ENCODE measurements around the gene RPL7A. TPM values are rescaled to one million over a fixed set of nuclear protein-coding genes. Genes with fewer than 3 reads are reported as not detected.

RPL7A gene
- total and polyA plus RNA-seq, 2 of the 13 experiments (the other 11 are each of a cell fraction or from before 2014, with no cell fraction given), result 2,401 to 2,938 TPM

DNA sequence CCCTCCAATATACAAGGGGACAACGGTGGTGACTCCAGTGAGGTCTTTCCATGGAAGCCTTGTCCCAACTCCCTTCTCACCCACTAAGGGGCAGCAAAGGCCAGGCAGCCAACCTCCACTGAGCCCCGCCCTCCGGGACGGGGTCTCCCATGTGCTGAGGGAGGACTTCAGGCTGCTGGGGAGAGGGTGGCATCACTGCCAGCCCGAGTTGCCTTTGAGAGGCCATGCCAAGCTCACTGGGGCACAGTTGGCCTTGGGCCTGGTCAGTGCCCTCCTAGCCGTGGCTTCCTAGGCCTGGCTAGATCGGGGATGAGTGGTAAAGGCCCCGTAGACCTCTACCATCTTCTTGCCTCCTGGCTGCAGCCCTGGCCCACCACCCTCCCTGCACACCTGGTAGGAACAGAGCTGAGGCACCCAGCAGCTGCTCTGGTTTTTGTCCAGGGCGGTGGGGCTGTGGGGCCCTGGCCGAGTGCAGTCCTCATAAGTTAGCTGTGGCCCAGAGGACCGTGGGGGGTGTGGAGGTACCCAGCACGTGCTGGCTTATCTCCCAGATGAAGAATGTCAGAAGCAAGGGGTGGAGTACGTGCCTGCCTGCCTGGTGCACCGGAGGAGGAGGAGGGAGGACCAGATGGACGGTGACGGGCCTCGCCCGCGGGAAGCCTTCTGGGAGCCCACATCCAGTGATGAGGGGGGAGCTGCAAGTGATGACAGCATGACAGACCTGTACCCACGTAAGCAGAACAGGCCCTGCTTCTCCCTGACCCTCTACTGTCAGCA, 11.6 kb downstream of the RPL7A start (continued):
- TF ChIP-seq, protein P1, sequence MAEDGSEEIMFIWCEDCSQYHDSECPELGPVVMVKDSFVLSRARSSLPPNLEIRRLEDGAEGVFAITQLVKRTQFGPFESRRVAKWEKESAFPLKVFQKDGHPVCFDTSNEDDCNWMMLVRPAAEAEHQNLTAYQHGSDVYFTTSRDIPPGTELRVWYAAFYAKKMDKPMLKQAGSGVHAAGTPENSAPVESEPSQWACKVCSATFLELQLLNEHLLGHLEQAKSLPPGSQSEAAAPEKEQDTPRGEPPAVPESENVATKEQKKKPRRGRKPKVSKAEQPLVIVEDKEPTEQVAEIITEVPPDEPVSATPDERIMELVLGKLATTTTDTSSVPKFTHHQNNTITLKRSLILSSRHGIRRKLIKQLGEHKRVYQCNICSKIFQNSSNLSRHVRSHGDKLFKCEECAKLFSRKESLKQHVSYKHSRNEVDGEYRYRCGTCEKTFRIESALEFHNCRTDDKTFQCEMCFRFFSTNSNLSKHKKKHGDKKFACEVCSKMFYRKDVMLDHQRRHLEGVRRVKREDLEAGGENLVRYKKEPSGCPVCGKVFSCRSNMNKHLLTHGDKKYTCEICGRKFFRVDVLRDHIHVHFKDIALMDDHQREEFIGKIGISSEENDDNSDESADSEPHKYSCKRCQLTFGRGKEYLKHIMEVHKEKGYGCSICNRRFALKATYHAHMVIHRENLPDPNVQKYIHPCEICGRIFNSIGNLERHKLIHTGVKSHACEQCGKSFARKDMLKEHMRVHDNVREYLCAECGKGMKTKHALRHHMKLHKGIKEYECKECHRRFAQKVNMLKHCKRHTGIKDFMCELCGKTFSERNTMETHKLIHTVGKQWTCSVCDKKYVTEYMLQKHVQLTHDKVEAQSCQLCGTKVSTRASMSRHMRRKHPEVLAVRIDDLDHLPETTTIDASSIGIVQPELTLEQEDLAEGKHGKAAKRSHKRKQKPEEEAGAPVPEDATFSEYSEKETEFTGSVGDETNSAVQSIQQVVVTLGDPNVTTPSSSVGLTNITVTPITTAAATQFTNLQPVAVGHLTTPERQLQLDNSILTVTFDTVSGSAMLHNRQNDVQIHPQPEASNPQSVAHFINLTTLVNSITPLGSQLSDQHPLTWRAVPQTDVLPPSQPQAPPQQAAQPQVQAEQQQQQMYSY (CRISPR knock-in tag; IDR thresholded peaks at IDR 0.05), result no peak
- TF ChIP-seq, protein P2, sequence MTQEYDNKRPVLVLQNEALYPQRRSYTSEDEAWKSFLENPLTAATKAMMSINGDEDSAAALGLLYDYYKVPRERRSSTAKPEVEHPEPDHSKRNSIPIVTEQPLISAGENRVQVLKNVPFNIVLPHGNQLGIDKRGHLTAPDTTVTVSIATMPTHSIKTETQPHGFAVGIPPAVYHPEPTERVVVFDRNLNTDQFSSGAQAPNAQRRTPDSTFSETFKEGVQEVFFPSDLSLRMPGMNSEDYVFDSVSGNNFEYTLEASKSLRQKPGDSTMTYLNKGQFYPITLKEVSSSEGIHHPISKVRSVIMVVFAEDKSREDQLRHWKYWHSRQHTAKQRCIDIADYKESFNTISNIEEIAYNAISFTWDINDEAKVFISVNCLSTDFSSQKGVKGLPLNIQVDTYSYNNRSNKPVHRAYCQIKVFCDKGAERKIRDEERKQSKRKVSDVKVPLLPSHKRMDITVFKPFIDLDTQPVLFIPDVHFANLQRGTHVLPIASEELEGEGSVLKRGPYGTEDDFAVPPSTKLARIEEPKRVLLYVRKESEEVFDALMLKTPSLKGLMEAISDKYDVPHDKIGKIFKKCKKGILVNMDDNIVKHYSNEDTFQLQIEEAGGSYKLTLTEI (CRISPR knock-in tag; conservative IDR thresholded peaks at IDR 0.05), result no peak
- TF ChIP-seq ZNF253 (CRISPR knock-in tag; IDR thresholded peaks at IDR 0.05; ENCODE audit: borderline replicate concordance) (no peak), SRSF1 (optimal IDR thresholded peaks at IDR 0.05; ENCODE audit: low read depth, low read length) (no peak), NONO (IDR thresholded peaks at IDR 0.05) (no peak), NONO (CRISPR knock-in tag; conservative IDR thresholded peaks at IDR 0.05) (peak; percentile 65), NFKB2 (CRISPR knock-in tag; IDR thresholded peaks at IDR 0.05; ENCODE audit: borderline replicate concordance) (no peak; the same call in 1 of the 2 replicates), NKX3-1 (CRISPR knock-in tag; IDR thresholded peaks at IDR 0.05) (no peak), ZBTB20 (CRISPR knock-in tag; IDR thresholded peaks at IDR 0.05; ENCODE audit: borderline replicate concordance, low read depth) (0 out of 2 replicates have a peak, but pooled peaks have one; percentile 19), ZNF263 (CRISPR knock-in tag; IDR thresholded peaks at IDR 0.05) (peak; percentile 73; the same call in 1 of the 2 replicates), ZNF20 (CRISPR knock-in tag; IDR thresholded peaks at IDR 0.05) (no peak), SSRP1 (CRISPR knock-in tag; IDR thresholded peaks at IDR 0.05) (no peak), CBX1 (IDR thresholded peaks at IDR 0.05; ENCODE audit: low read depth) (no peak)
- TF ChIP-seq, protein P3, sequence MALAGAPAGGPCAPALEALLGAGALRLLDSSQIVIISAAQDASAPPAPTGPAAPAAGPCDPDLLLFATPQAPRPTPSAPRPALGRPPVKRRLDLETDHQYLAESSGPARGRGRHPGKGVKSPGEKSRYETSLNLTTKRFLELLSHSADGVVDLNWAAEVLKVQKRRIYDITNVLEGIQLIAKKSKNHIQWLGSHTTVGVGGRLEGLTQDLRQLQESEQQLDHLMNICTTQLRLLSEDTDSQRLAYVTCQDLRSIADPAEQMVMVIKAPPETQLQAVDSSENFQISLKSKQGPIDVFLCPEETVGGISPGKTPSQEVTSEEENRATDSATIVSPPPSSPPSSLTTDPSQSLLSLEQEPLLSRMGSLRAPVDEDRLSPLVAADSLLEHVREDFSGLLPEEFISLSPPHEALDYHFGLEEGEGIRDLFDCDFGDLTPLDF (CRISPR knock-in tag; IDR thresholded peaks at IDR 0.05), result no peak
- TF ChIP-seq, protein P4, sequence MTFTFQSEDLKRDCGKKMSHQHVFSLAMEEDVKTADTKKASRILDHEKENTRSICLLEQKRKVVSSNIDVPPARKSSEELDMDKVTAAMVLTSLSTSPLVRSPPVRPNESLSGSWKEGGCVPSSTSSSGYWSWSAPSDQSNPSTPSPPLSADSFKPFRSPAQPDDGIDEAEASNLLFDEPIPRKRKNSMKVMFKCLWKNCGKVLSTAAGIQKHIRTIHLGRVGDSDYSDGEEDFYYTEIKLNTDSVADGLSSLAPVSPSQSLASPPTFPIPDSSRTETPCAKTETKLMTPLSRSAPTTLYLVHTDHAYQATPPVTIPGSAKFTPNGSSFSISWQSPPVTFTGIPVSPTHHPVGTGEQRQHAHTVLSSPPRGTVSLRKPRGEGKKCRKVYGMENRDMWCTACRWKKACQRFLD (CRISPR knock-in tag; IDR thresholded peaks at IDR 0.05; ENCODE audit: borderline replicate concordance), result no peak
- TF ChIP-seq, protein P5, sequence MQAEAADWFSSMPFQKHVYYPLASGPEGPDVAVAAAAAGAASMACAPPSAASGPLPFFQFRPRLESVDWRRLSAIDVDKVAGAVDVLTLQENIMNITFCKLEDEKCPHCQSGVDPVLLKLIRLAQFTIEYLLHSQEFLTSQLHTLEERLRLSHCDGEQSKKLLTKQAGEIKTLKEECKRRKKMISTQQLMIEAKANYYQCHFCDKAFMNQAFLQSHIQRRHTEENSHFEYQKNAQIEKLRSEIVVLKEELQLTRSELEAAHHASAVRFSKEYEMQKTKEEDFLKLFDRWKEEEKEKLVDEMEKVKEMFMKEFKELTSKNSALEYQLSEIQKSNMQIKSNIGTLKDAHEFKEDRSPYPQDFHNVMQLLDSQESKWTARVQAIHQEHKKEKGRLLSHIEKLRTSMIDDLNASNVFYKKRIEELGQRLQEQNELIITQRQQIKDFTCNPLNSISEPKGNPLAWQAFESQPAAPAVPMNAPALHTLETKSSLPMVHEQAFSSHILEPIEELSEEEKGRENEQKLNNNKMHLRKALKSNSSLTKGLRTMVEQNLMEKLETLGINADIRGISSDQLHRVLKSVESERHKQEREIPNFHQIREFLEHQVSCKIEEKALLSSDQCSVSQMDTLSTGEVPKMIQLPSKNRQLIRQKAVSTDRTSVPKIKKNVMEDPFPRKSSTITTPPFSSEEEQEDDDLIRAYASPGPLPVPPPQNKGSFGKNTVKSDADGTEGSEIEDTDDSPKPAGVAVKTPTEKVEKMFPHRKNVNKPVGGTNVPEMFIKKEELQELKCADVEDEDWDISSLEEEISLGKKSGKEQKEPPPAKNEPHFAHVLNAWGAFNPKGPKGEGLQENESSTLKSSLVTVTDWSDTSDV (CRISPR knock-in tag; IDR thresholded peaks at IDR 0.05), result no peak
- TF ChIP-seq, protein P6, sequence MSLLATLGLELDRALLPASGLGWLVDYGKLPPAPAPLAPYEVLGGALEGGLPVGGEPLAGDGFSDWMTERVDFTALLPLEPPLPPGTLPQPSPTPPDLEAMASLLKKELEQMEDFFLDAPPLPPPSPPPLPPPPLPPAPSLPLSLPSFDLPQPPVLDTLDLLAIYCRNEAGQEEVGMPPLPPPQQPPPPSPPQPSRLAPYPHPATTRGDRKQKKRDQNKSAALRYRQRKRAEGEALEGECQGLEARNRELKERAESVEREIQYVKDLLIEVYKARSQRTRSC (CRISPR knock-in tag; IDR thresholded peaks at IDR 0.05; ENCODE audit: low read depth), result no peak

Data from HepG2 (cell line).